ENCODE results near the gene MOK.

MOK gene

DNA sequence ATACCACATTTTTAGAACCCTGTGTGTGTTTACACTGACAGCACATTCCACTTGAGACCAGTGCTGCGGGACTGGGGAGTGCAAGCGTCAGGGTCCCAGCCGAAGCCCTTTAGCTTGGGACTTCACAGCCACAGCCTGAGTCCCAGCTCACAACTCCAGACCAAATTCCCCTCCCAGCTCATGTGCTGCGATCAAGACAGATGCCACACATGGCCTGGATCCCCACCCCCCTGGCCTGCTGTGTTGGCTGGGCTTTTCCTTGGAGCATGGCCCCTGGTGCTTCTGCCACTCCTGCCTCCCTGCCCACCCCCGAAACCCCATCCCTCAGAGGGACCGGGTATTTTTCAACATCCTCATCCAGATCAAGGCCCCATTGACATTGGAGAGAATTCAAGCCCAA lies 101.6 kb downstream of the MOK start:
- DNase-seq (ENCODE audit: low read depth): no peak

- no peak for DNase-seq (ENCODE audit: low read depth)
Observed at GRCh38 chr14:102202944-102203343, 102.0 kb downstream of the MOK start.

GRCh38 chr14:102201776-102202175 lies 103.2 kb downstream of the MOK start:
- DNase-seq (ENCODE audit: low read depth): no peak

DNA sequence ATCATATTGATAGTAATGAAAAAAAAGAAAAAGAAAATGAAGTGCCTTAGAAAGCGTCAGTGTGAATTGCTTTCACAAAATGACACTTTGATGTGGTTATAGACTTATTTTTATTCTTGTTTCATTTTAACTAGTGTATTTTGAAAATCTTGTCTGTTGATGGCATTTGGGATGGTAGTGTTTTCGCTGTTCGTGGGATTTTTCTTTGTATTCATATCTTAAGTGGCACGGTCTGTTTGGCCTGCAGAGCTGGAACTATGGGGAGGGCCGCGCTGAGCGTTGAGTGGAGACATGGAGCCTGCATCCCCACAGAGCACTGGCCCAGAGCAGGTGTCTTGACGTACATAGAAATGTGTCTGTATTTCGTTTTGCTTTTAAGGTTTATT lies 103.6 kb downstream of the MOK start:
- DNase-seq (ENCODE audit: low read depth): no peak

GRCh38 chr14:102200690-102201352 lies 104.1 kb downstream of the MOK start:
- DNase-seq (ENCODE audit: low read depth): no peak

DNA sequence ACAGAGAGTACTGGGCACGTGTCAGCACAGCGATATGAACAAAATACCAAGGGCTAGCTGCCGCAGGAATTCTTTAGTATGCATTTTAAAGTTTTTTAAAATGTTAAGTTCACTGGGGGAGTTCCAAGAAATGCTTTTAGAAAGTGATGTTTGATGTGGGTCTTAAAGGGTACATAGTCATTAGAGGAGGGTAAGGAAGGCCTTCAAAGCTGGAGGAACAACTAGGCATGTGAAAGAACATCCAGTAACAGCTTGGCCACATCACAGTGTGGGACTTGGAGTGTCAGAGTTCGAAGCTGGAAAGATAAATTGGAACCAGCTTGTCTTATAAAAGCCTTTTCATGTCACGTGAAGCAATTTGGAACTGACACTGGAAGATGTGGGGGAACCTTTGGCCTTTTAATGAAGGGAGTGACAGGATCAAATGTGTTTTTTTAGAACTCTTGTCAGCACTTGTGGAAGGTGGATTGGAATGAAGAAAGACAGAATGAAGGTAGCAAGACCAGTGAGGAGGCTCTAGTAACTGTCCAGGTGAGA lies 107.6 kb downstream of the MOK start:
- no peak for DNase-seq (ENCODE audit: low read depth)

DNA sequence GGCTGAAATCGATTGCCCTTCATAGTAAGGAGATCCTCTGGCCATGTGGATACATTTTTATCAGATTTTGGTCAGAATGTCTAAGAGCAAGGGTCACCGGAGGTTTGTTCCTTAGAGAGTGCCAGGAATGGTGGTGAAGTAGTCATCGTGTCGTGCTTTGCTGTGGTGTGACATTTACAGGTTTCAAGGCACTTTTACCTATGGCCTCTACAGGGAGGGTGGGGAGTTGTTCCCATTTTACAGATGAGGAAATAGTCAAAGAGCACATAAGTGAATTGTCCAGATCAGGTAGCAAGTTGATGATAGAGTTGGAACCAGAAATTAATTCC lies 108.1 kb downstream of the MOK start:
- no peak for DNase-seq (ENCODE audit: low read depth)

- DNase-seq (ENCODE audit: low read depth): no peak
Observed at GRCh38 chr14:102196039-102196901, 108.7 kb downstream of the MOK start.

GRCh38 chr14:102195446-102195845 lies 109.5 kb downstream of the MOK start:
- DNase-seq (ENCODE audit: low read depth): no peak

DNA sequence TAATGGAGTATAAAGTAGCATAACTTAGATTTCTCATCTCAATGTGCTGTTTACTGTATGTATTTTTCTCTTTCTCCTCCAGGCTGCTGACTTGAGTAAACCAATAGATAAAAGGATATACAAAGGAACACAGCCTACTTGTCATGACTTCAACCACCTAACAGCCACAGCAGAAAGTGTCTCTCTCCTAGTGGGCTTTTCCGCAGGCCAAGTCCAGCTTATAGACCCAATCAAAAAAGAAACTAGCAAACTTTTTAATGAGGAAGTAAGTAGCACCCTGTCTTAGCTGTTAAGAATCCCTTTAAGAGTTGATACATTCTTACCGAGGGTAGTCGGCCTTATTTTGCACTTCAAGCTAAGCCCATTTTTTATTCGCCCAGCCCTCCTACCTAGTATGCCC lies 110.1 kb downstream of the MOK start:
- DNase-seq (ENCODE audit: low read depth): no peak

GRCh38 chr14:102192840-102193502 lies 112.0 kb downstream of the MOK start:
- no peak for DNase-seq (ENCODE audit: low read depth)

GRCh38 chr14:102189874-102190273 lies 115.1 kb downstream of the MOK start:
- DNase-seq (ENCODE audit: low read depth): no peak

DNA sequence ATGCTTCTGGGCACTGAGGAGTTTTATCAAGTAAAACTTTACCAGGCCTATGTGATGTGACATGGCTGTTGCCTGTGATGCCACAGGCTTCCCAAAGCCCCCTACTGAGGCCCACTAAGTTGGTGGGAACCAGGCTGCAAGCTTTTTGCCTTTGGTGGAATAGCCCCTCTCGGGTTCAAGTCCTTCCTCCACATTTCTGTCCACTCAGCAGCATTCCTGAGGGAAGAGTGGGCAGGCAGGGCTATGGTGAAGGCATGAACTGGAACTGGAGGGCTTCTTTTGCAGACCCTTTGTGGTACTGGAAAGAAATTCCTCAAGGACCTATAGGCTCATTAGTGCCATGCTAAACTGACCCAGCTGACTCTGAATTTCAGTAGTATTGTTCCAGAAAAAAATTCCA lies 116.8 kb downstream of the MOK start:
- DNase-seq (ENCODE audit: low read depth): no peak

DNA sequence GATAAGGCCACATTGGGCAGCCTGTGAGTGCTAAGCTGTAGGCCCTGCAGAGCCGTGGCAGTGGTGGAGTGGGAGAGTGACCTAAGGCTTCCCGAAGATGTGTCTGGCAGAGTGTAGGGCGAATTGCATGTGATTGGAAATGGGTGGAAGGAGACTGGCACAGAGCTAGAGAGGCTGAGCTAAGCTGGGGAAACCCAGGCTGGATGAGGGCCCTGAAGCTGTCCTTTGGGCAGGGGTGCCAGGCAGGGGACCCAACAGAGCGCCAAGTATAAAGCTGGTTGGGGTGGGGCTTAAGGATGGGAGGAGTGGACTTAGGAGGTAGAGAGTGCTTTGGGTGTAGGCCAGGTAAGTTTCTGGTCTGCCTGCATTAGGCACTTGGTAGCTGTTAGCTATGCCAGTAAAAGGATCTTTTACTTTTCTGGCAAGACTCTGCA lies 117.4 kb downstream of the MOK start:
- DNase-seq (ENCODE audit: low read depth): no peak

- no peak for DNase-seq (ENCODE audit: low read depth)
Observed at GRCh38 chr14:102187044-102187443, 117.9 kb downstream of the MOK start.

GRCh38 chr14:102185360-102185759 lies 119.6 kb downstream of the MOK start:
- DNase-seq (ENCODE audit: low read depth): no peak

DNA sequence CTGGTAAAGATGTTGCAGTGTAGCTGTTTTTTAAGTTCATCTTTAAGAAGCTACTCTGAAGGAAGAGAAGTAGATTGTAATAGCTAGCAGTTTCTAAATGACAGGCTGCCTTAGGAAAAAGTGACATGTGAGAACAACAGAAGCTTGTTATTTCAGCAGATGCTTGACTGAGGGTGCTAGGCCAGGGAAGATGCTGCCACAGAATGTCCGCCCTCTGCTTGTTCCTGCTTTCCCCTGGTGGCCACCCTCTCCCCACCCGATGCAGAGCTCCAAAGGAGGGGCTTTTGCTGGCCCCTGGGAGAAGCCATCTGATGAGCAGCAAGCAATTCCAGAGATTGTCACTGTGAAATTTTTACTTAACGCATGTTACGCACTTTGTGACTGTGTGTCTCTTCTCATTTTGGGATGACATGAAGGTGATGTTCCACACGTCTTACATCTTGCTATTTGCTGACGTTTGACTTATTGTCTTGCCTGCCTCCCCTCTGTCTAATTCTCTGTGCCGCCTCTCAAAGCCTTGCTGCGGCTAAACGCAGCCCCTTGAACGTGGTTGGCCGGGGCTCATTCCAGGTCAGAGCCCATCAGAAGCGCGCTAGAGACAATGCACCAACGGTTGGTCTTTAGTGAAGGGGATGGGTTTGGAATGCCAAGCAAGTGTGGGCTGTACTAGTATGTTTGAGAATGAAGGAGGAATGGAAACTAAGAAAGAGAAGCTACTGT lies 120.5 kb downstream of the MOK start:
- no peak for DNase-seq (ENCODE audit: low read depth)

- no peak for DNase-seq (ENCODE audit: low read depth)
Observed at GRCh38 chr14:102183886-102184285, 121.1 kb downstream of the MOK start.

DNA sequence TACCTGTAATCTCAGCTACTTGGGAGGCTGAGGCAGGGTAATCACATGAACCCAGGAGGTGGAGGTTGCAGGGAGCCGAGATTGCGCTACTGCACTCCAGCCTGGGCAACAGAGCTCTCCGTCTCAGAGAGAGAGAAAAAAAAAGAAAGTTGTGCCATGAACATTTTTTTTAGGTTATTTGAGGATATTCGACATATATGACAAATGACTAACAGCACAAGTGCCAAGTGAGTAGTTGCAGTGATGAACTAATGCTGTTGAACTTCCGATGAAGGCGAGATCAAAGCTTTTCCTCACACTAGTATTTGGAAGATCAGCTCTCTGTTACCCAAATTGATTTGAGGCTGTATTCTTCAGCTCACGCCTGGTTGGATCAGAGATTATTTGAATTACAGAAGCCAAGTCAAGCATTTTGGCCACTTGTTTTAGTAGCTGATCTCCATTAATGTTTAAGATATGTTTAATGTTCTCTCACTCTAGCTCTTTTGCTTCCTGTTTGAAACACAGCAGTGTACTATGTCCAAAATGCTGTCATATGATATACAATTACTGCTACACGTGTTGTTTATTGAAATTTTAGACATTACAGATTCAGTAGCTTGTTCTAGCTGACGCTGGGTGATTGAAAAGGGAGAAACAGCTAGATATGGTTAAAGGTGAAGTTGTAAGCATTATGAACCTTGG lies 121.9 kb downstream of the MOK start:
- DNase-seq (ENCODE audit: low read depth): no peak

DNA sequence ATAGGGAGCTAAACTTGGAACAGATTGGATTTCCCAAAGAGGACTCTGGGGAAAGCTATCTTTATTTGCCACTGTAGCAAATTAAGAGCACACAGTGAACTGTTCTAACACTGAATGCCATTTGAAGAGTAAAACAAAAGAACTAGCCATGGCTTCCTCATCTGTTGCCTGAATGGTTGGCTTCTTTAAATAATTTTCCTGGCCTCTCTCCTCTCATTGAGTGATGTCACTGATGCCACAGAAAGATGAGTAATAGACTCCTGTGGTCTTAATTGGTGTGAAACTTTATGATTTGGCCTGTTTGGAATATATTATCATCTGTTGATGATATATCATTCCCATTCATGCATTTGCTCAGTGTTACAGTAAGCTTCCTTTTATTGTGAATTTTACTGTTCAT lies 122.8 kb downstream of the MOK start:
- DNase-seq (ENCODE audit: low read depth): no peak

GRCh38 chr14:102181187-102181586 lies 123.8 kb downstream of the MOK start:
- DNase-seq (ENCODE audit: low read depth): no peak

All from activated T-cell treated with anti-CD3 and anti-CD28 coated beads for 48 hours (primary cell).